Medulla oblongata (tissue), 1 donor: Measurements from ENCODE around the gene ERAL1.
"Not testable (repeated sequence)": the region's sequence is repeated elsewhere in the genome, so short reads cannot be mapped to it uniquely, and the experiment has no call there.

Source experiments
- DNase-seq: peaks from one replicate; pipeline ENCODE4 v3.0.0-alpha.2; 2015; ENCODE audit errors: extremely low spot score

The ERAL1 gene

DNA sequence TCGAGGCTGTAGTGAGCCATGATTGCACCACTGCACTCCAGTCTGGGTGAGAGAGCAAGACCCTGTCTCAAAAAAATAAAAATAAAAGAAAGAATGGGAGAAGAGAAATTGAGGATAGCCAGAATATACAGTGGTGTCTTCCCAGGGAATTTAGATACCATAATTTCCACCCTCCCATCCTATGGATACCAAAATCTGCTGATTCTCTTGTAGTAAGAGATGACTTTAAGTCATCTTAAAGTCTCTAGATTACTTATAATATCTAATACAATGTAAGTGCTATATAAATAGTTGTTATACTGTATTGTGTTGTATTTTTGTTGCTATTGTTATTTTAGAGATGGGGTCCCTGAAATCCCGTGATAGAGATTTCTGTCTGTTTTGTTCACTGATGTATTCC is 1.5 kb upstream of the ERAL1 start:
- no peak for DNase-seq

DNA sequence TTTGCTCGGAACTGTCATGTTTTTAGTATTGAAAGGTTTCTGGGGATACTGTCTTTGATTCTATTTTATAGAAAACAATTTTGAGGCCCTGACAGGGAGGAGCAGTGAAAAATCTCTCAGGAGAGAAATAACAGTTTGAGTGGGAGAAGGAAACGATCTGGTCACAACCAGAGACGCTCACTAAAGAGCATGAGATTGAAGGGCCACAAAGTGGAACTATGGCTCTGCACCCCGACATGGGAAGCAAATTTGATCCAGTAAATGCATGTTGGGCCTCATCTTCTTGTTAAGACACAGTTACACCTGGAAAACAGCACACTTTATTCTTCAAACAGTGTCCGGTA is 492 bp downstream of the ERAL1 start:
- DNase-seq, result no peak

DNA sequence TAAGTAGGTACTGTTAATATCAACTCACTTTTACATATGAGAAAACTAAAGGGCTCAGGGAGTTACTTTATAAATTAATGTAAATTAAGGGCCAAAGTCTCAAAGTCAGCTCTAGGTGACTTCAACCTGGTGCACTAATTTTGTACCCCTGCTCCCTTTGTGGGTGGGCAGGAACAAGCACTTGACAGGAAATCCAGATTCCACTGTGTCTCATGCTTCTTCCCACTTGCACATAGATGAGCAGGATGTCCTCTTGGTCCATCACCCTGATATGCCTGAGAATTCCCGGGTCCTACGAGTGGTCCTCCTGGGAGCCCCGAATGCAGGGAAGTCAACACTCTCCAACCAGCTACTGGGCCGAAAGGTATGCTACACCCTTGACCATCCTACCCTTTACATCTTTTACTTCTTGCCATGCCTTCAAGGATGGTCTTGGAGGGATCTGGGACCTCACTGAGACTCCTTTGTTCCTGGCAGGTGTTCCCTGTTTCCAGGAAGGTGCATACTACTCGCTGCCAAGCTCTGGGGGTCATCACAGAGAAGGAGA is 1.3 kb downstream of the ERAL1 start:
- DNase-seq, result no peak

DNA sequence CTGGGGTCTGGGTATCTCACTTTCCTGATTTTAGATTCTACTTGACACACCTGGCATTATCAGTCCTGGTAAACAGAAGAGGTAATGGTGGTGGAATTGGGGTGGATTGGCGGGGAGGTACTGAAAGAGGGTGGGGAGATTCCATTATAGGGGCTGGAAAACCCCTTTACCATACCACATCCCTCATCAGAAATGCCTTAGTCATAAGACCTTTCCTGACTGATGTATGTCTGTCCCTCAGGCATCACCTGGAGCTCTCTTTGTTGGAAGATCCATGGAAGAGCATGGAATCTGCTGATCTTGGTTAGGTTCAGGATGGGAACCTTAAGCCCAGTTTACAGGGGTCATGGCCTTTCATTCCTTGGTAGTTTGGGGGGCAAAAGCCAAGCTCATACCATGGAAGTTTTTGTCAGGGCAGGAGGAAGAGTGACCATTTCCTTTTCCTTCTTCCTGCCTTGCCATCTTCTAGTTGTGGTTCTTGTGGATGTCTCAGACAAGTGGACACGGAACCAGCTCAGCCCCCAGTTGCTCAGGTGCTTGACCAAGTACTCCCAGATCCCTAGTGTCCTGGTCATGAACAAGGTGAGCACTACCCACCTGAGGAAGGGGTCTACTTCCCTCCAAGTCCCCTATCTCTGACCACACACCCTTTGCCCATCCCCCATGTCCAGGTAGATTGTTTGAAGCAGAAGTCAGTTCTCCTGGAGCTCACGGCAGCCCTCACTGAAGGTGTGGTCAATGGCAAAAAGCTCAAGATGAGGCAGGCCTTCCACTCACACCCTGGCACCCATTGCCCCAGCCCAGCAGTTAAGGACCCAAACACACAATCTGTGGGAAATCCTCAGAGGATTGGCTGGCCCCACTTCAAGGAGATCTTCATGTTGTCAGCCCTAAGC is 3.3 kb downstream of the ERAL1 start:
- no peak for DNase-seq

DNA sequence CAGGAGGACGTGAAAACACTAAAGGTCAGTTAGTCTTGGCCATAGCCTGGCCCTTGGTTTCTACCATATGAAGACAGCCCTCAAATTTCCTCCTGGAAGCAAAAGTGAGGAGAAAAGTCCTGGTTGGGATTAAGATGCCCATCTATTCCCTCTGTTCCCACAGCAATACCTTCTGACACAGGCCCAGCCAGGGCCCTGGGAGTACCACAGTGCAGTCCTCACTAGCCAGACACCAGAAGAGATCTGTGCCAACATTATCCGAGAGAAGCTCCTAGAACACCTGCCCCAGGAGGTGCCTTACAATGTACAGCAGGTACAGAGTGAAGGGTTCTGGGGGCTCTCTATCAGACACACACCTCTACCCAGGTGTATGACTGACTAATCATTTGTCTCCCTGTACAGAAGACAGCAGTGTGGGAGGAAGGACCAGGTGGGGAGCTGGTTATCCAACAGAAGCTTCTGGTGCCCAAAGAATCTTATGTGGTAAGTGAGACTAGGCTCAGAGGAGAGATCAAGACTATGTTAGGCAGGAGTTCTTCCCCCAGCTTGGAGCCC is 4.1 kb downstream of the ERAL1 start:
- DNase-seq, result no peak

DNA sequence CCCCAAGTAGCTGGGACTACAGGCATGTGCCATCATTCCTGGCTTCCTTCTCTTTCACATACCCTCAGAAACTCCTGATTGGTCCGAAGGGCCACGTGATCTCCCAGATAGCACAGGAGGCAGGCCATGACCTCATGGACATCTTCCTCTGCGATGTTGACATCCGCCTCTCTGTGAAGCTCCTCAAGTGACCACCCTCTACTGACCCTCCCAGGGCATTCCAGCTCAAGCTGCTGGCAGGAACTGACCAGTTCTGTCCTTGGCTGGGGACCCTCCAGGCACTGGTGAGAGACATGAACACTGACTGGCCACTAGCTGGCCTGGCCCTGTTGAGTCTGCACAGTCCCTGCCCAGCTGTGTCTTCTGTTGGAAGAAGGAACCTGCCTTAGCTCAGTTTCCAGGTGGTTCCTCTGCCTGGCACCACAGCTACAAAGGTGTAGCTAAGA is 5.6 kb downstream of the ERAL1 start:
- DNase-seq, result no peak

DNA sequence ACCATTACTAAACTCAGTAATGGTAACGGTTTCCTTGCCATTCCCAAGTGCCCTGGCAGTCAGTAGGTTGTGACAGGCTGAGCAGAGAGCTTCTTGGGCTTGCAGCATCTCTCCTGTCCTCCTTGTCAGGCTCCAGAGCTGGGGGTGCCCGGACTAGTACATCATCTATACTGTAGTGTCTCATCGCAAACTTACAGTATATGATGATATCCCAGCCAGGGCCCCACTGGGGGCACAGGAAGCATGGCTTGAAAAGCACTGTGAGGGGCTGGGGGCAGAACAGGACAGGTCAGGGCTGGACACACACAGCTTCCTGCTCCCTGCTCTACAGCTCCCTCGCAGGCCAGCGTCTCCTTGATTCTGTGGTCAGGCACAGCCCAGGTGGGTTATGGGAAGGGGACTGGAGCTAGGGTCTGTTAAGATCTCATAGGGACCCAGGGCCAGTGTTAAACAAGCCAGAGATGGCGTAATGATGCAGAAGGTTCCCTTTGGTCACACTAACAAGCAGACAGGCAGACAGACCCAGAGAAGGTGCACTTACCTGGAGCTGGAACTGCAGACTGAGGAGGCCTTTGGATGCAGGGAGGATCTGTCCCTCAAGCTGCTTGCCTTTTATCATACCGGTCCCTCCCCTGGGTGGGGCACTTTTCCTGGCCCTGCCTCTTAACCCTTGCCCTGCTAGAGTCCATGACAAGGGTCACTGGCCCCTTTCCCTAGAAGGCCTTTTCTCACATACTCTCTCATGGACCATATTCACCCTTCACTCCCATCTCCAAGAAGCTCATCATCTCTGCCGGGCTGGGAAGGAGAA is 6.8 kb downstream of the ERAL1 start:
- no peak for DNase-seq

DNA sequence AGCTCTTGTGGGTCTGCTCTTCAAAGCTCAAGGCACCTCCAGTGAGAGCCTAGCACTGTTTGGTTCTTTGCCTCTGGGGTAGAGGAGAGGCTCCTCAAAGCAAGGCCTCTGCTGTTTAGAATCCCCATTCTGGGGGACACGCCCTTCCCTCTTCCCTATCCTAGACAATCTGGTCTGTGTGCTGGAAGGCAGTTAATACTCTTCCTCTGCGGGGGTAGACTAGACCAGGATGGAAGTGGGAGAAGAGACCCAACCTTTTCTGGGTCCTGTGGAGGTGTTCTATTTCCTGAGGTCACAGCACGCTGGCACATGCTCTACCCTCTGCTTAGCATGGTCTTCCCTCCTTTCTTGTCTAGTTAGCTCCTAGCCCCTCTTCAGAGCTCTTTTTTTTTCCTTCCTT is 7.7 kb downstream of the ERAL1 start:
- DNase-seq, result no peak

DNA sequence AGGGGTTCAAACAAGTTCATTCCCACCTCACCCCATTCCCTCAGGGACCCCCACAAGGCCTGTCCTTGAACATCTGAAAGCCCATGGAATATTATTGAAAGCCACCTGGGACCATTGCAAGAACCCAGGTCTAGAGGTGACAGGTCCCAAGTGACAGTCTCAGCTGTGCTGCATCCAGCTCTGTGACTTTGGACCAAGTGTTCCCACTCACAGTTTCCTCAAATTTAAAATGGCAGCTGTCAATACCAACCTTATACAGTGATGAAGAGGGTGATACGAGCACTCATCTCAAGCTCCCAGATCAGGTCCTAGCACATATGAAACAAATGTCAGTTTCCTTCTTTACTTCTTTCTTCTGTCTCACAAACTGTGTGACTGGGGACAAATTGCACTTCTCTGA is 9.1 kb downstream of the ERAL1 start:
- DNase-seq, result no peak

DNA sequence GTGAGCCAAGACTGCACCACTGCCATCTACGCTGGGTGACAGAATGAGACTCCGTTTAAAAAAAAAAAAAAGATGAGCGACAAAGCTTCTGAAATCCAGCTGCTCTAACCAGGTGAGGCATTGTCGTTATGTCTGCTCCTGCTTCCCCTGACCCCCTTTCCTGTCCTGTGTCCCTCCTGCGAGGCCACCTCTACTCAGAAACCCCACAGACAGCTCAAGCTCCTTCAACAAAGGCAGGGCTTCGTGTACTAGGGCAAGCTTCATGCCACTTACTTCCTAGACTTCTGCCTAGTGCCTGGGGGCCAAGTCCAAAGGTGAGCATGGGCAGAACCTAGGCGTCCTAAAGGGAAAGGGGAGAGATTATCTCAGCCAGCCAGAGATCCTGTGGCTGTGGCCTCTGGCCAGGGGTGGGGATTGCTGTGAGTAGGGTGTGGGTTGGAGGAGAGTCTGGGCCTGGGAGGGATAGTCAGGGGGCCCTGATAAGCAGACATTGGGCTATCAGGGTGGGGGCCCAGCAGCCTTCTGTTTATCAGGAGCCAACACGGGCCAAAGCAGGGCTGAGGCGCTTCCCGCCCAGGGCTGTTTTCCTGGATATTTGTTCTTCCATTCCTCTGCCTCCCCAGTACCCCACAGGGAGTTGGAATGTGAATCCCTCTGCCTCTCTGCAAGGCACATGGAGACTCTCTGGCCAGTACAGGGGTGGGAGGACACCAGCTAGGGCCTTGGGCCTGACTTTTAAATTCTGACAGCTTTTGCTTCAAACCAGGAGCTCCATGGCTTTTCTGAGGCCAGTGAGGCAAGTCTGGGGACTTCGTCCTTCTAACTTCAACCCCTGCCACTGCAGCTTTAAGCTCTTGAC is 10.4 kb downstream of the ERAL1 start:
- DNase-seq, result no peak

DNA sequence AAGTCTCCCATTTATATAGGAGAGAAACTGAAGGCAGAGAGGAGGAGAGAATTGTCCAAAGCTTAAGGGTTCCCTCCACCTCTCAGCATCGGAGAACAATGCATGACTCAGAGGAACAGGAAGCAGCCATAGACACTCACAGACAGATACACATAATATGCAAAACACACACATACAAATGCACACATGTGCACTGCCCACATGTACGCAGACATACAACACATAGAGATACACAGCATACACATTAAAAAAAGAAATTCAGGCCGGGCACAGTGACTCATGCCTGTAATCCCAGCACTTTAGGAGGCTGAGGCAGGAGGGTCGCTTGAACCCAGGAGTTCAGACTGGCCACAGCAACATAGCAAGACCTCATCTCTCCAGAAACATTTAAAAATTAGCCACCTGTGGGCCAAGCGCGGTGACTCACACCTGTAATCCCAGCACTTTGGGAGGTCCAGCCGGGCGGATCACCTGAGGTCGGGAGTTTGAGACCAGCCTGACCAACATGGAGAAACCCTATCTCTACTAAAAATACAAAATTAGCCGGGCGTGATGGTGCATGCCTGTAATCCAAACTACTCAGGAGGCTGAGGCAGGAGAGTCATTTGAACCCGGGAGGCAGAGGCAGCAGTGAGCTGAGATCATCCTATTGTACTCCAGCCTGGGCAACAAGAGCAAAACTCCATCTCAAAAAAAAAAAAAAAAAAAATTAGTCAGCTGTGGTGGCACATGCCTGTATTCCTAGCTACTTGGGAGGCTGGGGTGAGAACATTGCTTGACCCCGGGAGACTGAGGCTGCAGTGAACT is 11.3 kb downstream of the ERAL1 start:
- no peak for DNase-seq

DNA sequence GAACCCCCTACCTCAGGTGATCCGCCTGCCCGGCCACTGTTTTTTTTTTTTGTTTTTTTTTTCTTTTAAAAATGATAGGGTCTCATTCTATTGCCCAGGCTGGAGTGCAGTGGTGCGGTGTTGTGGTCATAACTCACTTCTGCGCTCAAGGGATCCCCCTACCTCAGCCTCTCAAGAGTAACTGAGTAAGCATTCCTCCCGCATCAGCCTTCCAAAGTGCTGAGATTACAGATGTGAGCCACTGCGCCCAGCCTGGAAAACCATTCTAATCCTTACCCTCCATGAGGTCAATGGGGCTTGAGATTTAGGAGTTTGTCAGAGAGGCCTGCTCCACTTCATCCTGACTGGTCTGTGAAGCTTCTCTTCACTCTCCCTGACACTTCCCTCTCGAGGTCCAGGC is 12.5 kb downstream of the ERAL1 start:
- no peak for DNase-seq

DNA sequence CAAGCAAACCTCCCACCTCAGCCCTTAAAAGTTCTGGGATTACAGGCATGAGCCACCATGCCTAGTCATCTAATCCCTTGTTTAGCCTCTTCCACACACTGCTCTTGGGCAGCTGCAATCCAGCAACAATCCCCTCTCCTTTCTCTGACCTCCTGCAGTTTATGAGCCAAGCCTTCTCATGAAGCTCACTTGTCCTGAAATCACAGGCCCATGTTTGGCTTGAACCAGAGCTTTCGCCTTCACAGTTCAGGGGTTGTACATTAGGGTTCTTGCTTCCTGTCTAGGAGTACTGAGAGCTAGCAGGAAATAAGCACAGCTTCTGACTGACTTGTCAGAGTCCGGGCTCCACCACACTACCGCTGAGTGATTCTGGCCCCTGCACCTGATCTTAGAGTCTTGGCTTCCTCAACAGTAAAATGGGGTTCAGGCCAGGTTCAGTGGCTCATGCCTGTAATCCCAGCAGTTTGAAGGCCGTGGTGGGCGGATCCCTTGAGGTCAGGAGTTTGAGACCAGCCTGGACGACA is 16.3 kb downstream of the ERAL1 start:
- DNase-seq, result no peak

DNA sequence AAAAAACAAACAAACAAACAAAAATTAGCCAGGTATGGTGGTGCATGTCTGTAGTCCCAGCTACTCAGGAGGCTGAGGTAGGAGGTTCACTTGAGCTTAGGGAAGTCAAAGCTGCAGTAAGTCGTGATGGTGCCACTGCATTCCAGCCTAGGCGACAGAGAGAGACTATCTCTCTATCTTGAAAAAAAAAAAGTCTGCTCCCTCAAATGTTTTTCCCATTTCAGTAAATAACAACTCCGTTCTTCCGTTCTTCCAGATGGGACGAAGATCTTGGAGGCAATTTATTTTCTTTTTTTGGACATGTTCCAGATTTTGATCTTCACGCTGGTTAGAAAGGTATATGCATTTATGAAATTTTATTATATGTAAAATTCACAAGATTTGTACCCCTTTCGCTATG is 19.0 kb downstream of the ERAL1 start:
- no peak for DNase-seq

DNA sequence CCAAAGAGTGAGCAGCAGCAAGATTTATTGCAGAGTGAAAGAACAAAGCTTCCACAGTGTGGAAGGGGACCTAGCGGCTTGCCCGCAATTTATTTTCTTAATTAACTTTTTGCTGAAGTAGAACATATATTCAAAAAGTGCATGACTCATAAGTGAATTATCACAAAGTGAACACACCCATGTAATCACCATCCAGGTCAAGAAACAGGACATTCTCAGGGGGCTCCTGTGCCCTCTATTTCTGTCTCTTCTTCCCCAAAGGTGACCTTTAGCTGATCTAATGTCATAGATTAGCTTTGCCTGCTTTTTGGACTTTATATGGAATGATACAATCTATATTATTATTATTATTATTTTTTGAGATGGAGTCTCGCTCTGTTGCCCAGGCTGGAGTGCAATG is 19.9 kb downstream of the ERAL1 start:
- no peak for DNase-seq

DNA sequence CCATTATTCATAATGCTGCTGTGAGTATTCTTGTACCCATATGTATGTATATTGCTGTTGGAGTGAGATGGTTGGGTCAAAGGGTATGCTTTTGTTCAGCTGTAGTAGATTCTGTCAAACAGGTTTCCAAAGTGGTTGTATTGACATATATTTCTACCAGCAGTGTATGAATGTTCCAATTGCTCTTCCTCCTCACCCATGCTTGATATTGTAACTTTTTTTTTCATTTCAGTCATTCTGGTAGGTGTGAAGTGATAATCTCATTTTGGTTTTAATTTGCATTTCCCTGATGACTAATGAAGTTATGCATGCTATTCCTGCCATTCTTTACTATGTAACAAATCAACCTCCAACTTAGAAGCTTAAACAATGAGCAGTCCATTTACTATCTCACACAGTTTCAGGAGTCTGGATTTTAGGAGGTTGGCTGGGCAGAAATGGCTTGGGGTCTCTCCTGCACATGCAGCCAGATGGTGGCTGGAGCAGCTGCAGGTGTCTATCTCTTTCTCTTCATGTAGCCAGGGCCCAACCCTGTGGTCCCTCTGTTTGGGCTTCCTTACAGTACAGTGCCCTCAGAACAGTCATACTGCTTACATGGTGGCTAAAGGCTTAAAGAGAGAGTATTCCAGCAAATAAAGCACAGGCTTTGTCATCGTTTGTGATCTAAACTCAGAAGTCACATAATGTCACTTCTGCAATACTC is 21.2 kb downstream of the ERAL1 start:
- DNase-seq, result no peak

DNA sequence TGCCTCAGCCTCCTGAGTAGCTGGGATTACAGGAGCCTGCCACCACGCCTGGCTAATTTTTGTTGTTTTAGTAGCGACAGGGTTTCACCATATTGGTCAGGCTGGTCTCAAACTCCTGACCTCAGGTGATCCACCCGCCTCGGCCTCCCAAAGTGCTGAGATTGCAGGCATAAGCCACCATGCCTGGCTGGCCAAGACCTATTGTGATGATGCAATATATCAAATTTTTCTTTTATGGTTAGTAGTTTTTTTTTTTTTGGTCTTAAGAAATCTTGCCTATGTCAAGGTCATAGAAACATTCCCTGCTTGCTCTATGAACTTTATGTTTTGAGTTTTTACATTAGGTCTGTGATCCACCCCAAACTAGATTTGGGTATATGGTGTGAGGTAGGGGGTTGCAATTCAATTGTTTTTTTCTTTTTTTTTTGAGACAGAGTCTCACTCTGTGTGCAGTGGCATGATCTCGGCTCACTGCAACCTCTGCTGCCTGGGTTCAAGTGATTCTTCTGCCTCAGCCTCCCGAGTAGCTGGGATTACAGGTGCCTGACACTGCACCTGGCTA is 22.4 kb downstream of the ERAL1 start:
- DNase-seq, result not testable (repeated sequence)

DNA sequence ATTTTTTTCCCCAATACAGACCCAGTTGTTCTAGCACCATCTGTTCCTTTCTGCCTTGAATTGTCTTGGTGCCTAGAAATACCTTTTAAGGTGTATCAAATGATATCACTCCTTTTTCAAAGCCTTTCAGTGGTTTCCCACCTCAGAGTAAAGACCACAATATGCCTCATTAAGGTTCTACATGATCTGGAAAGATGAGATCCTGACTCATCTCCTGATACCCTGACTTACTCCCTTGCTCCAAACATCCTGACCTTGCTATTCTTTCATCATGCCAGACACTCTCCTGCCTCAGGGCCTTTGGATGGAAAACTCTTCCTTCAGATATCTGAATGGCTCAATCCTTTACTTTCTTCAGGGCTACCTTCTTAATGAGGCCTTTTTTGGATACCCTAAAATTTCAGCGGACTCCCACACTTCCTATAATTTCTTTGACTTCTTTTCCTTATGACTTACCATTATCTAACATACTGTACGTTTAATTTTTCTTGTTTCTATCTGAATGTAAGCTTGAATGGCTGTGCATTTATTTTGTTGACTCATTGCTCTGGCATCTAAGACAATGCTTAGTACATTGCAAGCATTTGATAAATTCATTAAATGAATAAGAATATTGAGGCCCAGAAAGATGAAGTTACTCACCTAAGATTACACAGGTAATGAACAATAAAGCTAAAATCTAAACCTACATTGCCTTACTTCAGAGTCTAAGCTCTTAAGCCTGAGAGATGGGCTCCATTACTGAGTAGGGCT is 23.5 kb downstream of the ERAL1 start:
- no peak for DNase-seq

DNA sequence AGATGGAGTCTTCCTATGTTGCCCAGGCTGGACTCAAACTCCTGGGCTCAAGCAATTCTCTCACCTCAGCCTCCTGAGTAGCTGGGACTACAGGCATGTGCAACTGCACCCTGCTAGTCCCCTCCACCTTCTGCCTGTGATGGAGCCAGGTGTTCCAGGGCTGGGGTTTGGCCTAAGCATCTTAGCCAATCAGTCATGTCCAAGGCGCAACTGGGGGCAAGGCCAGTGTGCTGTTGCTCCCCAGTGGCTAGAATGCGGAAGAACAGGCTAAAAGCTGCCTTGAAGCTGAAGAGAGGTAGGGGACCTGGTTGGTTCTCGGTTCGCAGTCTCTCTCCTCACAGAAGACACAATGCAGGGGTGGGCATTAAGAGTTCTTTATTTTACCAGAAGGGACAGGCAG is 24.2 kb downstream of the ERAL1 start:
- peak; percentile 26 for DNase-seq
